HepG2 (cell line): ENCODE measurements around the gene SYT9. TPM values are rescaled to one million over a fixed set of nuclear protein-coding genes. Genes with fewer than 3 reads are reported as not detected.

Experiments
- FLYWCH1 ChIP-seq: sonication (generic); formaldehyde crosslinking; IDR thresholded peaks from 2 replicates; pipeline ENCODE4 v1.8.1; 2023; ENCODE audit warnings: mild to moderate bottlenecking, missing genetic modification reagents
- FOXK2 ChIP-seq: fragments of 450-650 bp; IDR thresholded peaks from 2 replicates; pipeline ENCODE4 v1.6.1; 2016
- JARID2 ChIP-seq: sonication (generic); formaldehyde crosslinking; IDR thresholded peaks from 2 replicates; pipeline ENCODE4 v1.8.1; 2023; ENCODE audit warnings: missing genetic modification reagents, inconsistent platforms; ENCODE audit not compliant: insufficient replicate concordance
- RAD21 ChIP-seq: fragments of 450-650 bp; formaldehyde crosslinking; IDR thresholded peaks from 2 replicates; pipeline ENCODE4 v1.5.0; 2020; ENCODE audit warnings: mild to moderate bottlenecking
- RELA ChIP-seq: sonication (generic); formaldehyde crosslinking; IDR thresholded peaks from 2 replicates; pipeline ENCODE4 v1.4.0; 2020; ENCODE audit warnings: missing genetic modification reagents
- SP1 ChIP-seq, 2 experiments: fragments of 450-650 bp in 1 of 2; sonication (generic) in 1 of 2; formaldehyde crosslinking in 1 of 2; IDR thresholded peaks; 2 replicates each; pipeline versions ENCODE4 v1.4.0 to v1.6.1; 2016 to 2020; ENCODE audit warnings: missing genetic modification reagents in 1 of 2
- SRSF1 ChIP-seq: fragments of 200-400 bp; formaldehyde crosslinking; optimal IDR thresholded peaks from 2 replicates; pipeline ENCODE3; 2017; ENCODE audit warnings: mild to moderate bottlenecking, low read depth, low read length, moderate library complexity
- TBP ChIP-seq: sonication (generic); formaldehyde crosslinking; IDR thresholded peaks from 2 replicates; pipeline ENCODE4 v1.5.0; 2020; ENCODE audit warnings: missing genetic modification reagents
- ZMYM2 ChIP-seq: sonication (generic); formaldehyde crosslinking; IDR thresholded peaks from 2 replicates; pipeline ENCODE4 v1.8.0; 2022; ENCODE audit warnings: mild to moderate bottlenecking, missing genetic modification reagents
- ZNF230 ChIP-seq: sonication (generic); formaldehyde crosslinking; IDR thresholded peaks from 2 replicates; pipeline ENCODE4 v1.4.0; 2020; ENCODE audit warnings: mild to moderate bottlenecking, missing genetic modification reagents
- ZNF256 ChIP-seq: sonication (generic); formaldehyde crosslinking; conservative IDR thresholded peaks from 2 replicates; pipeline ENCODE4 v1.4.0; 2020; ENCODE audit warnings: missing genetic modification reagents
- ZNF343 ChIP-seq: sonication (generic); formaldehyde crosslinking; IDR thresholded peaks from 2 replicates; pipeline ENCODE4 v1.4.0; 2020; ENCODE audit warnings: mild to moderate bottlenecking, missing genetic modification reagents
- ZNF558 ChIP-seq: sonication (generic); formaldehyde crosslinking; IDR thresholded peaks from 2 replicates; pipeline ENCODE4 v1.9.0; 2022; ENCODE audit warnings: mild to moderate bottlenecking, missing genetic modification reagents, borderline replicate concordance
- ZNF569 ChIP-seq: sonication (generic); formaldehyde crosslinking; IDR thresholded peaks from 2 replicates; pipeline ENCODE4 v1.5.0; 2020; ENCODE audit warnings: mild to moderate bottlenecking, missing genetic modification reagents, moderate library complexity, borderline replicate concordance
- ZNF644 ChIP-seq: IDR thresholded peaks from 2 replicates; pipeline ENCODE4 v1.6.1; 2016; ENCODE audit warnings: low read depth
- ZNF737 ChIP-seq: sonication (generic); formaldehyde crosslinking; IDR thresholded peaks from 2 replicates; pipeline ENCODE4 v1.5.0; 2020; ENCODE audit warnings: missing genetic modification reagents, mild to moderate bottlenecking, borderline replicate concordance
- ZNF777 ChIP-seq: sonication (generic); formaldehyde crosslinking; IDR thresholded peaks from 2 replicates; pipeline ENCODE4 v1.4.0; 2020; ENCODE audit warnings: missing genetic modification reagents
- polyA plus RNA-seq, 8 experiments: library from polyadenylated mRNA; depleted of rRNA in 3 of 8; stranded (reverse) in 7 of 8; unstranded in 1 of 8; fragments of >200 nt; fragmentation: Illumina TruSeq in 4 of 8; extraction: Trizol in 4 of 8; gene quantifications; 2 replicates each; pipeline versions ENCODE4 v1.2.1 to v1.2.3, GENCODE V29; 2011 to 2016; ENCODE audit warnings: low read depth in 4 of 8, missing spikeins in 1 of 8, mixed read lengths in 1 of 8; ENCODE audit not compliant: insufficient read depth in 1 of 8
- total RNA-seq, 5 experiments: library from RNA; depleted of rRNA; stranded (reverse); fragments of >200 nt; fragmentation: Illumina TruSeq; extraction: Trizol; gene quantifications; 2 replicates each; pipeline ENCODE4 v1.2.3, GENCODE V29; 2016; ENCODE audit warnings: low read depth in 1 of 5
- TF ChIP-seq, protein P1 (sequence below): sonication (generic); formaldehyde crosslinking; IDR thresholded peaks from 2 replicates; pipeline ENCODE4 v1.5.1; 2020; ENCODE audit warnings: mild to moderate bottlenecking, missing genetic modification reagents, moderate library complexity
- TF ChIP-seq, protein P2 (sequence below): sonication (generic); formaldehyde crosslinking; IDR thresholded peaks from 2 replicates; pipeline ENCODE4 v1.5.1; 2020; ENCODE audit warnings: mild to moderate bottlenecking, missing genetic modification reagents, borderline replicate concordance

Gene SYT9
- total and polyA plus RNA-seq, 2 of the 13 experiments (the other 11 are each of a cell fraction or from before 2014, with no cell fraction given) = not detected

DNA sequence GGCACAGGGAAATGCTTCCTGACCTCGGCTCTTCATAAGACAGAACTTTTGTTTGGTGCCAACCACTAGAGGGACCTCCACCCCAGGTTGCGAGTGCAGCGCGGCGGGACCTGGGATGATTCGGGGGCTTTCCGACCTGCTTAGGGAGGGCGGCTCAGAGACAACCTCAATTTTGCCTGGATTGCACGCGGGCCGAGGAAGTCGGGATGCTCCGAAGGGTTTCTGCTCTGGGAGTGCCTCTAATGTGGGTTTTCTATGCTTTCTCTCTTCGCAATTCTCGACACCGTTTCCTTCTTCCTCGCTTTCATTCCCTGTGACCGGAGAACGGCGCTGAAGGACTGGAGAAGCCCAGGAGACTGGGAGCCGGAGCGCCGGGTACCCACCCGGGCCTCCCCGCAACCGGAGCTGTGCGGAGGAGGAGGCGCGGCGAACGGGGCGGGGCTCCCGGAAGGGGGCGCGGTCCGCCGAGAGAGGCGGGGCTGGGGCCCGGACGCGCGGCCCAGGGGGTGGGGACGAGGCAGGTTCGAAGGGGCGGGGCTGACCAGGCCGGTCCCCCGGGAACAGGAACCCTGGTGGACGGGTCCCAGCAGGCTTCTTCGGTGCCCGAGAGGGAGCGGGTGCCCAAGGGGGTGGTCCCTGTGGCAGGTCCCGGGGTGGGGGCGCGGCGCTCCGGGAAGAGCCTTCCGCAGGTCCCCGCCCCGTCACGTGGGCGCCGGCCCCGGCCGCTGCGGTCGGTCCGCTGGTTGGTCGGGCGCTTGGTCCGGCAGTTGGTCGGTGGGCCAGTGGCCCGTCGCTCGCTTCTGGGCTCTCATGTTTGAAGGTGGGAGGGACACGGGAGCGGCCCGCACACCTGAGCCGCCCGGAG lies 261.8 kb downstream of the SYT9 start, which contains the start of gene PPFIBP2 (continued):
- no peak for TF ChIP-seq FLYWCH1
- TF ChIP-seq ZNF230 (CRISPR knock-in tag) = no peak; the same call in 1 of the 2 replicates
- no peak for TF ChIP-seq ZNF569 (CRISPR knock-in tag)
- TF ChIP-seq ZNF737 = no peak
- TF ChIP-seq, protein P1, sequence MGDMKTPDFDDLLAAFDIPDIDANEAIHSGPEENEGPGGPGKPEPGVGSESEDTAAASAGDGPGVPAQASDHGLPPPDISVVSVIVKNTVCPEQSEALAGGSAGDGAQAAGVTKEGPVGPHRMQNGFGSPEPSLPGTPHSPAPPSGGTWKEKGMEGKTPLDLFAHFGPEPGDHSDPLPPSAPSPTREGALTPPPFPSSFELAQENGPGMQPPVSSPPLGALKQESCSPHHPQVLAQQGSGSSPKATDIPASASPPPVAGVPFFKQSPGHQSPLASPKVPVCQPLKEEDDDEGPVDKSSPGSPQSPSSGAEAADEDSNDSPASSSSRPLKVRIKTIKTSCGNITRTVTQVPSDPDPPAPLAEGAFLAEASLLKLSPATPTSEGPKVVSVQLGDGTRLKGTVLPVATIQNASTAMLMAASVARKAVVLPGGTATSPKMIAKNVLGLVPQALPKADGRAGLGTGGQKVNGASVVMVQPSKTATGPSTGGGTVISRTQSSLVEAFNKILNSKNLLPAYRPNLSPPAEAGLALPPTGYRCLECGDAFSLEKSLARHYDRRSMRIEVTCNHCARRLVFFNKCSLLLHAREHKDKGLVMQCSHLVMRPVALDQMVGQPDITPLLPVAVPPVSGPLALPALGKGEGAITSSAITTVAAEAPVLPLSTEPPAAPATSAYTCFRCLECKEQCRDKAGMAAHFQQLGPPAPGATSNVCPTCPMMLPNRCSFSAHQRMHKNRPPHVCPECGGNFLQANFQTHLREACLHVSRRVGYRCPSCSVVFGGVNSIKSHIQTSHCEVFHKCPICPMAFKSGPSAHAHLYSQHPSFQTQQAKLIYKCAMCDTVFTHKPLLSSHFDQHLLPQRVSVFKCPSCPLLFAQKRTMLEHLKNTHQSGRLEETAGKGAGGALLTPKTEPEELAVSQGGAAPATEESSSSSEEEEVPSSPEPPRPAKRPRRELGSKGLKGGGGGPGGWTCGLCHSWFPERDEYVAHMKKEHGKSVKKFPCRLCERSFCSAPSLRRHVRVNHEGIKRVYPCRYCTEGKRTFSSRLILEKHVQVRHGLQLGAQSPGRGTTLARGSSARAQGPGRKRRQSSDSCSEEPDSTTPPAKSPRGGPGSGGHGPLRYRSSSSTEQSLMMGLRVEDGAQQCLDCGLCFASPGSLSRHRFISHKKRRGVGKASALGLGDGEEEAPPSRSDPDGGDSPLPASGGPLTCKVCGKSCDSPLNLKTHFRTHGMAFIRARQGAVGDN = peak; percentile 77; the same call in 1 of the 2 replicates
- no peak for TF ChIP-seq ZMYM2 (CRISPR knock-in tag)
- TF ChIP-seq ZNF256 (CRISPR knock-in tag) = no peak
- TF ChIP-seq ZNF343 = peak; percentile 22; the same call in 1 of the 2 replicates
- TF ChIP-seq FOXK2 = no peak
- TF ChIP-seq SP1 (IDR thresholded peaks at IDR 0.05) = no peak
- peak; percentile 69 for TF ChIP-seq SP1 (CRISPR knock-in tag; IDR thresholded peaks at IDR 0.05)
- no peak for TF ChIP-seq ZNF644 (CRISPR knock-in tag)
- no peak for TF ChIP-seq ZNF558 (CRISPR knock-in tag)
- peak; percentile 63 for TF ChIP-seq RAD21 (CRISPR knock-in tag)
- TF ChIP-seq SRSF1 = peak; percentile 52
- no peak for TF ChIP-seq RELA (CRISPR knock-in tag)
- no peak for TF ChIP-seq TBP (CRISPR knock-in tag)
- peak; percentile 97 for TF ChIP-seq ZNF777
- TF ChIP-seq, protein P2, sequence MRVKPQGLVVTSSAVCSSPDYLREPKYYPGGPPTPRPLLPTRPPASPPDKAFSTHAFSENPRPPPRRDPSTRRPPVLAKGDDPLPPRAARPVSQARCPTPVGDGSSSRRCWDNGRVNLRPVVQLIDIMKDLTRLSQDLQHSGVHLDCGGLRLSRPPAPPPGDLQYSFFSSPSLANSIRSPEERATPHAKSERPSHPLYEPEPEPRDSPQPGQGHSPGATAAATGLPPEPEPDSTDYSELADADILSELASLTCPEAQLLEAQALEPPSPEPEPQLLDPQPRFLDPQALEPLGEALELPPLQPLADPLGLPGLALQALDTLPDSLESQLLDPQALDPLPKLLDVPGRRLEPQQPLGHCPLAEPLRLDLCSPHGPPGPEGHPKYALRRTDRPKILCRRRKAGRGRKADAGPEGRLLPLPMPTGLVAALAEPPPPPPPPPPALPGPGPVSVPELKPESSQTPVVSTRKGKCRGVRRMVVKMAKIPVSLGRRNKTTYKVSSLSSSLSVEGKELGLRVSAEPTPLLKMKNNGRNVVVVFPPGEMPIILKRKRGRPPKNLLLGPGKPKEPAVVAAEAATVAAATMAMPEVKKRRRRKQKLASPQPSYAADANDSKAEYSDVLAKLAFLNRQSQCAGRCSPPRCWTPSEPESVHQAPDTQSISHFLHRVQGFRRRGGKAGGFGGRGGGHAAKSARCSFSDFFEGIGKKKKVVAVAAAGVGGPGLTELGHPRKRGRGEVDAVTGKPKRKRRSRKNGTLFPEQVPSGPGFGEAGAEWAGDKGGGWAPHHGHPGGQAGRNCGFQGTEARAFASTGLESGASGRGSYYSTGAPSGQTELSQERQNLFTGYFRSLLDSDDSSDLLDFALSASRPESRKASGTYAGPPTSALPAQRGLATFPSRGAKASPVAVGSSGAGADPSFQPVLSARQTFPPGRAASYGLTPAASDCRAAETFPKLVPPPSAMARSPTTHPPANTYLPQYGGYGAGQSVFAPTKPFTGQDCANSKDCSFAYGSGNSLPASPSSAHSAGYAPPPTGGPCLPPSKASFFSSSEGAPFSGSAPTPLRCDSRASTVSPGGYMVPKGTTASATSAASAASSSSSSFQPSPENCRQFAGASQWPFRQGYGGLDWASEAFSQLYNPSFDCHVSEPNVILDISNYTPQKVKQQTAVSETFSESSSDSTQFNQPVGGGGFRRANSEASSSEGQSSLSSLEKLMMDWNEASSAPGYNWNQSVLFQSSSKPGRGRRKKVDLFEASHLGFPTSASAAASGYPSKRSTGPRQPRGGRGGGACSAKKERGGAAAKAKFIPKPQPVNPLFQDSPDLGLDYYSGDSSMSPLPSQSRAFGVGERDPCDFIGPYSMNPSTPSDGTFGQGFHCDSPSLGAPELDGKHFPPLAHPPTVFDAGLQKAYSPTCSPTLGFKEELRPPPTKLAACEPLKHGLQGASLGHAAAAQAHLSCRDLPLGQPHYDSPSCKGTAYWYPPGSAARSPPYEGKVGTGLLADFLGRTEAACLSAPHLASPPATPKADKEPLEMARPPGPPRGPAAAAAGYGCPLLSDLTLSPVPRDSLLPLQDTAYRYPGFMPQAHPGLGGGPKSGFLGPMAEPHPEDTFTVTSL = no peak
- TF ChIP-seq JARID2 (CRISPR knock-in tag) = no peak
